Spleen (tissue), 7 donors: ENCODE measurements around the gene NSUN5.

Experiments
- POLR2A ChIP-seq, 3 donors: fragments of 450-650 bp; IDR thresholded peaks; one replicate each; pipeline ENCODE4 v1.5.1; 2017; ENCODE audit warnings: antibody characterized with exemption in 3 of 3, mild to moderate bottlenecking in 1 of 3
- POLR2AphosphoS5 ChIP-seq, 3 donors: sonication (generic); formaldehyde crosslinking; IDR thresholded peaks; one replicate each; pipeline ENCODE4 v1.5.1; 2017; ENCODE audit warnings: antibody characterized with exemption in 3 of 3
- TF ChIP-seq, protein P1 (sequence below), 11 experiments: fragments of 200-600 bp in 7 of 11; fragments of 450-650 bp in 4 of 11; sonication (generic) in 4 of 11; IDR thresholded peaks in 8 of 11; conservative IDR thresholded peaks in 3 of 11; 1 replicate in 7 of 11; 2 replicates in 4 of 11; pipeline versions ENCODE4 v1.4.0 to v1.8.0; 2016 to 2021; ENCODE audit warnings: antibody characterized with exemption in 11 of 11, inconsistent platforms in 4 of 11, mild to moderate bottlenecking in 1 of 11
- donor health status: DM: no; HTN: no; CAD: no; lungs with moderate emphysema.
- donor health status: DM: no; HTN: no; CAD: no.
- donor health status: DM: no; HTN: no; CAD: no.

GRCh38 chr7:73342645-73343044, 34.0 kb upstream of the NSUN5 start:
- TF ChIP-seq, protein P1, sequence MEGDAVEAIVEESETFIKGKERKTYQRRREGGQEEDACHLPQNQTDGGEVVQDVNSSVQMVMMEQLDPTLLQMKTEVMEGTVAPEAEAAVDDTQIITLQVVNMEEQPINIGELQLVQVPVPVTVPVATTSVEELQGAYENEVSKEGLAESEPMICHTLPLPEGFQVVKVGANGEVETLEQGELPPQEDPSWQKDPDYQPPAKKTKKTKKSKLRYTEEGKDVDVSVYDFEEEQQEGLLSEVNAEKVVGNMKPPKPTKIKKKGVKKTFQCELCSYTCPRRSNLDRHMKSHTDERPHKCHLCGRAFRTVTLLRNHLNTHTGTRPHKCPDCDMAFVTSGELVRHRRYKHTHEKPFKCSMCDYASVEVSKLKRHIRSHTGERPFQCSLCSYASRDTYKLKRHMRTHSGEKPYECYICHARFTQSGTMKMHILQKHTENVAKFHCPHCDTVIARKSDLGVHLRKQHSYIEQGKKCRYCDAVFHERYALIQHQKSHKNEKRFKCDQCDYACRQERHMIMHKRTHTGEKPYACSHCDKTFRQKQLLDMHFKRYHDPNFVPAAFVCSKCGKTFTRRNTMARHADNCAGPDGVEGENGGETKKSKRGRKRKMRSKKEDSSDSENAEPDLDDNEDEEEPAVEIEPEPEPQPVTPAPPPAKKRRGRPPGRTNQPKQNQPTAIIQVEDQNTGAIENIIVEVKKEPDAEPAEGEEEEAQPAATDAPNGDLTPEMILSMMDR (IDR thresholded peaks at IDR 0.05 in 8 of 11, conservative IDR thresholded peaks at IDR 0.05 in 3 of 11), result peak in 4 of 11 experiments; percentile 13 to 27 (median 17)
- TF ChIP-seq POLR2AphosphoS5 (IDR thresholded peaks at IDR 0.05) (no peak), POLR2A (IDR thresholded peaks at IDR 0.05) (no peak)
